ENCODE results near the gene INTS3. TPM values are rescaled to one million over a fixed set of nuclear protein-coding genes. Genes with fewer than 3 reads are reported as not detected.

The INTS3 gene
- total RNA-seq, 2 donors from 2014 or later: 21.8 to 26.7 TPM

DNA sequence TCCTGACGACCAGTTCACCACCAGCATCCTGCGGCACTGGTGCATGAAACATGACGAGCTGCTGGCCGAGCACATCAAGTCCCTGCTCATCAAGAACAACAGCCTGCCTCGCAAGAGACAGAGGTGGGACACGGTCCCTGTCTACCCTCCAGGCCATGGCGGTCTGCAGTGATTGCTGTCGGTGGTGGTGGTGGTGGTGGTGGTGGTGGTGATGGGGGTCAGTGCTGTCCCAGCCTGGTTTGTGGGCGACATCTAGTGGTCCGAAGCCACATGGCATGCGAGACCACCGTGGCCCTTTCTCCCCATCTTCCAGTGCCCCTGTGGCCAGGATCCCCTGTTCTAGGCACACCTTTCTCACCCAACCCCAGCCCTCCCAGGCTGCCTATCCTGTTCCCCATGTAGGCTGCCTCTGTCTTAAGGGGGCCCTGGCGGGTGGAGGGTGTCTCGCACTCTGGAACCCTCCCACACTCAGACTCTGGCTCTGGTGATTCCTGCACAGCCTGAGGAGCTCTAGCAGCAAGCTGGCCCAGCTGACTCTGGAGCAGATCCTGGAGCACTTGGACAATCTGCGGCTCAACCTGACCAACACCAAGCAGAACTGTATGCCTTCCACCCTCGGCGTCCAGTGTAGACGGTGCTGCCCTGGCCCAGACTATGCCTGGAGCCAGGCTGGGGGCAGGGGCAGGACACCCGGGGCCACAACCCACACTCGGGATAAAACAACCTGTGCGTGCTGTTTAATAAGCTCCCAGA, 44.2 kb downstream of the INTS3 start:
- Histone ChIP-seq H3K36me3 (peaks cover 47% of the 10 kb centered on the region), H3K4me3 (no peak overlapping the region), H3K4me1 (peaks cover 0 to 72% of the 10 kb centered on the region in 2 donors), H3K27ac (peak overlapping the region in 1 of 2 donors; percentile 51), H3K9me3 (no peaks in the 10 kb centered on the region), H3K27me3 (no peaks in the 10 kb centered on the region)
- no peak for DNase-seq (ENCODE audit: low spot score)
- TF ChIP-seq, protein P1, sequence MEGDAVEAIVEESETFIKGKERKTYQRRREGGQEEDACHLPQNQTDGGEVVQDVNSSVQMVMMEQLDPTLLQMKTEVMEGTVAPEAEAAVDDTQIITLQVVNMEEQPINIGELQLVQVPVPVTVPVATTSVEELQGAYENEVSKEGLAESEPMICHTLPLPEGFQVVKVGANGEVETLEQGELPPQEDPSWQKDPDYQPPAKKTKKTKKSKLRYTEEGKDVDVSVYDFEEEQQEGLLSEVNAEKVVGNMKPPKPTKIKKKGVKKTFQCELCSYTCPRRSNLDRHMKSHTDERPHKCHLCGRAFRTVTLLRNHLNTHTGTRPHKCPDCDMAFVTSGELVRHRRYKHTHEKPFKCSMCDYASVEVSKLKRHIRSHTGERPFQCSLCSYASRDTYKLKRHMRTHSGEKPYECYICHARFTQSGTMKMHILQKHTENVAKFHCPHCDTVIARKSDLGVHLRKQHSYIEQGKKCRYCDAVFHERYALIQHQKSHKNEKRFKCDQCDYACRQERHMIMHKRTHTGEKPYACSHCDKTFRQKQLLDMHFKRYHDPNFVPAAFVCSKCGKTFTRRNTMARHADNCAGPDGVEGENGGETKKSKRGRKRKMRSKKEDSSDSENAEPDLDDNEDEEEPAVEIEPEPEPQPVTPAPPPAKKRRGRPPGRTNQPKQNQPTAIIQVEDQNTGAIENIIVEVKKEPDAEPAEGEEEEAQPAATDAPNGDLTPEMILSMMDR (IDR thresholded peaks at IDR 0.05): peak; percentile 26 to 71

DNA sequence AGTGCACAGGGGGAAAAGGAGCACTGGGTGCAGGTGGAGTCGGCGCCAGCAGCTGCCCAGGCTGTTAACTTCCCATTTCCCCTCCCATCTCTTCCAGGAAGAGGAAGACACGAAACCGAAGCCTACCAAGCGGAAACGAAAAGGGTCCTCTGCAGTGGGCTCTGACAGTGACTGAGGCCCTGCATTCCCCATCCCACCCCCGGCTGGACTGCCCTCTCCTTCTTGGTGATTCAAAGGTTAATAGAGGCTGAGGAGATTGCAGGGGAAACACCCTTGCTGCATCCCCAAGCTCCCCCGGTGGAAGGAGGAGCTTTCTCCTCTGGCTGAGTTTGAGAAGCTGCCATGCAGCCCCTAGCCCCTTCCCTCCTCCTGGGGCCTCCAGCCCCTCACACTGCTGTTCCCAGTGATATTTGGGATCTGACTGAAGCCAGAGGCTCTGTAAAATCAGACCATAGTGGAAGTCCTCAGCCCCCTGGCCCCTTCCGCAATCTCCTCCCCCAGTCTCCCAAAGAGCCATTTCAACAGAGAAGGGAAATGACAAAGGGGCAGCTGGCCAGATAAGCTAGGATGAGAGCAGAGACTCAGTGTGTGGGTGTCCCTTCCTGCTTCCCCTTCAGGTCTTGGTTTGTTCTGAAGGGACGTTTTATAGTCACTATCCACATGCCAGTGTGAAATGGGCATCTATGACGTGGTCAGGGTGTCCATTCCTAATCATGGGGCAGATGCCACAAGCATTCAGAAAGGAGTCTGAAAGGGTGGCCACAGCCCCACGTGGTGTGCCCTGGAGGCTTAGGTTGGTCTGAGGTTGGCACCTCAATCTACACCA, 45.5 kb downstream of the INTS3 start:
- peaks cover 34% of the 10 kb centered on the region for H3K36me3 ChIP-seq
- peak overlapping the region; percentile 44 to 65 for H3K27ac ChIP-seq
- TF ChIP-seq, protein P1 (IDR thresholded peaks at IDR 0.05): no peak
- no peak for DNase-seq (ENCODE audit: low spot score)
- H3K9me3 ChIP-seq: no peaks in the 10 kb centered on the region
- no peaks in the 10 kb centered on the region for H3K27me3 ChIP-seq
- H3K4me1 ChIP-seq: peaks cover 0 to 85% of the 10 kb centered on the region in 2 donors
- no peak overlapping the region for H3K4me3 ChIP-seq

DNA sequence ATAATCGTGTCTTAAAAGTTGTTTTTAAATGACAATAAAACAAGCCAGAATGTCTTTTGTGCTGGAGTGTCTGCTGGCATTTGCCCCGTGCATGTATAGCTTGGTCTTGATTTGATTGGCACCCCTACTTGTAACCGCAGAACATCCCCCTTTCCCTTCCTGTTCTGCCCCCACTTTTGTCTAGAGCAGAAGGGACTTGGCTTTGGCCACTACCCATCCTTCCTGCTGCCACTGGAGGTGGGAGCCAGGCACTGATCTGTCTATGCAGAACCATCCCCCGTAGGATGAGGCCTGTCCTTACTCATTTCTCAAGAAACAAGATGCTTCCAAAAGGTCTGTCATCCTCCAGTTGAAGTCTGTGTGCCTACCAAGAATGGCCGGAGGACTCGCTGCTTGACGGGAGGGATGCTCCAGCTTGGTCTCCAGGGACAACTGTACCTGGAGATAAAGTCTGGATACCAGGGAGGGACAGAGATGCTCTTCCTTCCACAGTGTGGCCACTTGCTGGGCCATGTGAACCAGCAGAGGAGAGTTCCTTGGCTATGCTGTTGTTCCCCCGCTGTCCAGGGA, 46.3 kb downstream of the INTS3 start:
- Histone ChIP-seq H3K27ac (peak overlapping the region; percentile 81 to 82), H3K9me3 (no peaks in the 10 kb centered on the region), H3K27me3 (no peaks in the 10 kb centered on the region), H3K4me3 (no peak overlapping the region), H3K4me1 (peaks cover 0 to 93% of the 10 kb centered on the region in 2 donors), H3K36me3 (peaks cover 28% of the 10 kb centered on the region)
- no peak for DNase-seq (ENCODE audit: low spot score)
- TF ChIP-seq, protein P1 (IDR thresholded peaks at IDR 0.05): no peak

DNA sequence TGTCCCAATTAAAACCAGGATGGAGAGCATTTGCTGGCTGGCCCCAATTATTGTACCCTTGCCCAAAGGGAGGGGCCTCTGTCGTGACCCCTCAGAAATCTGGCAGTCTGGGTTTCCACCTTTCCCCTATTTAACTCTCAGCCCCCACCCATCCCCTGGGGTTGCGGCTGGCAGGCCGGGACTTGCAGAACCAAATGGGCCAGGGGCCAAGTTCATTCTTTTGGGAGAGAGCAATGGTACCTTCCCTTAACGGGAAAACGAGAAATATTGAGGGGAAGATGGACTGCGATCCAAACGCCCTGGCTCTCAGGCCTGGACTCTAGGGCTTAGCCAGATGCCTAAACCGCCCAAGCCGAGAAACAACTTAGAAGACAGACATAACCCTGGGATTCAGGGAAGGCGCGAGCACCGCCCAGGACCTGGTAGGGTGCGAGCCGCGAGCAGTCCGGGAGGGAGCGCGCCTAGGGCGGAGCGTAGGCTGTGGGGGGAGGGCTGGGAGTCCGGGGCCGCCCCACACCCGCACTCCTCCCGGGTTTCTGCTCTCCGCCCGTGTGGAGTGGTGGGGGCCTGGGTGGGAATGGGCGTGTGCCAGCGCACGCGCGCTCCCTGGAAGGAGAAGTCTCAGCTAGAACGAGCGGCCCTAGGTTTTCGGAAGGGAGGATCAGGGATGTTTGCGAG, 47.1 kb downstream of the INTS3 start, which contains the start of gene SLC27A3:
Gene SLC27A3, plus strand, starts transcription at position 628 of the 678 bp plus-strand sequence. CDS start 91 bp downstream, outside the sequence.
- peaks cover 0 to 94% of the 10 kb centered on the region in 2 donors for H3K4me1 ChIP-seq
- peak; percentile 83 for DNase-seq (ENCODE audit: low spot score)
- H3K4me3 ChIP-seq: peak within 1 kb of the TSS; percentile 56 to 67
- TF ChIP-seq, protein P1 (IDR thresholded peaks at IDR 0.05): no peak
- H3K36me3 ChIP-seq: peaks cover 27% of the 10 kb centered on the region
- H3K27ac ChIP-seq: peak within 1 kb of the TSS; percentile 81 to 82
- no peaks in the 10 kb centered on the region for H3K27me3 ChIP-seq
- no peaks in the 10 kb centered on the region for H3K9me3 ChIP-seq

All from right atrium auricular region (tissue), 2 donors.